Mucosa of descending colon (tissue), 3 donors: ENCODE results near the gene SND1. TPM values are rescaled to one million over a fixed set of nuclear protein-coding genes. Genes with fewer than 3 reads are reported as not detected.

ENCODE experiments used
- ATAC-seq: fragments of 200-7000 bp; cut with Tn5 transposase; one replicate; pipeline ENCODE4 v1.9.1; 2020; ENCODE audit warnings: mild to moderate bottlenecking, moderate library complexity
- DNase-seq, 3 donors: peaks; one replicate each; pipeline ENCODE4 v3.0.0-alpha.2; 2020
- H3K36me3 ChIP-seq: fragments of 200-600 bp; one replicate; pipeline ENCODE4 v1.8.0; 2021; ENCODE audit warnings: low read depth, mild to moderate bottlenecking
- H3K4me1 ChIP-seq: fragments of 200-600 bp; one replicate; pipeline ENCODE4 v1.8.0; 2021; ENCODE audit warnings: low read depth, mild to moderate bottlenecking
- H3K4me3 ChIP-seq: fragments of 200-600 bp; one replicate; pipeline ENCODE4 v1.8.0; 2021; ENCODE audit warnings: mild to moderate bottlenecking
- H3K9me3 ChIP-seq: fragments of 200-600 bp; one replicate; pipeline ENCODE4 v1.8.0; 2021; ENCODE audit warnings: mild to moderate bottlenecking
- CTCF ChIP-seq: fragments of 200-600 bp; IDR thresholded peaks from one replicate; pipeline ENCODE4 v1.8.0; 2022; ENCODE audit warnings: antibody characterized with exemption, mild to moderate bottlenecking
- intact Hi-C, 2 donors: fragments of 100-400 bp; cut with DNase I in 1 of 2; cut with micrococcal nuclease in 1 of 2; formaldehyde crosslinking; loops; one replicate each; pipeline versions ENCODE4 v1.11.0 to v1.11.1; 2022; cut with DNase I, micrococcal nuclease
- total RNA-seq, 3 donors: library from RNA; stranded (reverse); fragmentation: NEBNext Ultra II Directional in 2 of 3; extraction: Animal tissue kit (Norgen Biotek cat#: 25700) in 2 of 3; gene quantifications; one replicate each; pipeline versions ENCODE4 v1.2.1 to v1.2.4, GENCODE V29; 2021 to 2023
- donor health status: DM: no; HTN: no; CAD: no; lungs with moderate emphysema.
- donor health status: DM: no; HTN: no; CAD: no.
- donor health status: DM: no; HTN: yes; CAD: no.

Gene SND1
- total RNA-seq, 3 donors from 2014 or later: 99.0 to 131 (median 106) TPM

- no peak for ATAC-seq
- intact Hi-C loops: no loop called here
These were observed 227.4 kb downstream of the SND1 start for GRCh38 chr7:127879436-127879835.

GRCh38 chr7:127879942-127880341, 227.9 kb downstream of the SND1 start:
- Histone ChIP-seq H3K4me1 (peaks cover 5% of the 10 kb centered on the region), H3K9me3 (no peaks in the 10 kb centered on the region), H3K4me3 (no peak overlapping the region), H3K36me3 (no peaks in the 10 kb centered on the region)
- DNase-seq (no peak), ATAC-seq (no peak)
- TF ChIP-seq CTCF: no peak
- intact Hi-C loops: no loop called here

More at GRCh38 chr7:127879436-127879835, 227.4 kb downstream of the SND1 start:
- TF ChIP-seq CTCF: no peak
- Histone ChIP-seq H3K4me1 (peaks cover 5% of the 10 kb centered on the region), H3K36me3 (no peaks in the 10 kb centered on the region), H3K4me3 (no peak overlapping the region), H3K9me3 (no peaks in the 10 kb centered on the region)
- no peak for DNase-seq

- TF ChIP-seq CTCF: no peak
- no peak overlapping the region for H3K4me3 ChIP-seq
- no peaks in the 10 kb centered on the region for H3K9me3 ChIP-seq
- intact Hi-C loops: no loop called here
- no peaks in the 10 kb centered on the region for H3K36me3 ChIP-seq
- no peak for DNase-seq
- no peak for ATAC-seq
- H3K4me1 ChIP-seq: peaks cover 5% of the 10 kb centered on the region
These were observed 228.5 kb downstream of the SND1 start for GRCh38 chr7:127880454-127880853.

- Histone ChIP-seq H3K9me3 (no peaks in the 10 kb centered on the region), H3K4me1 (peaks cover 5% of the 10 kb centered on the region), H3K4me3 (no peak overlapping the region), H3K36me3 (no peaks in the 10 kb centered on the region)
- intact Hi-C loops: no loop called here
- TF ChIP-seq CTCF: no peak
- DNase-seq (no peak), ATAC-seq (no peak)
These were observed 229.6 kb downstream of the SND1 start for GRCh38 chr7:127881564-127881963.

GRCh38 chr7:127882313-127882920, 230.4 kb downstream of the SND1 start:
- ATAC-seq: no peak
- DNase-seq: no peak
- intact Hi-C loops: no loop called here
- no peak for TF ChIP-seq CTCF
- peaks cover 5% of the 10 kb centered on the region for H3K4me1 ChIP-seq
- H3K36me3 ChIP-seq: no peaks in the 10 kb centered on the region
- no peaks in the 10 kb centered on the region for H3K9me3 ChIP-seq
- no peak overlapping the region for H3K4me3 ChIP-seq
